ENCODE data around the gene MLX.
"Not testable (repeated sequence)": the region's sequence is repeated elsewhere in the genome, so short reads cannot be mapped to it uniquely, and the experiment has no call there.

The MLX gene

DNA sequence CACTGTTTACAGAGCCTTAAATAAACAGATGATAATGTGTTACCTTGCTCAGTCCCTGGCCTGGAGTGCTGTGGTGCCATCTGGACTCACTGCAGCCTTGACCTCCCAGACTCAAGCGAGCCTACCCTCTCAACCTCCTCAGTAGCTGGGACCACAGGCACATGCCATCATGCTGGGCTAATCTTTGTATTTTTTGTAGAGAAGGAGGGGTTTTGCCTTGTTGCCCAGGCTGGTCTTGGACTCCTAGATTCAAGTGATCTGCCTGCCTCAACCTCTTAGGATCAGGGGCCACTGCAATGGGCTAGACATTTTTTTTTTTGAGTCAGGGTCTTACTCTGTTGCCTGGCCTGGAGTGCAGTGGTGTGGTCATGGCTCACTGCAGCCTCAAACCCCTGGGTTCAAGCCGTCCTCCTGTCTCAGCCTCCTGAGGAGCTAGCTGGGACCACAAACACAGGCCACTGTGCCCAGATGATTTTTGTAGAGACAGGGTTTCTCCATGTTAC is 35.9 kb upstream of the MLX start:
- Mint-ChIP-seq H3K27ac (peak overlapping the region; percentile 75), H3K9me3 (no peaks in the 10 kb centered on the region), H3K36me3 (no peaks in the 10 kb centered on the region), H3K27me3 (no peaks in the 10 kb centered on the region), H3K4me3 (no peak overlapping the region), H3K4me1 (peaks cover 41% of the 10 kb centered on the region)
- no peak for ATAC-seq

DNA sequence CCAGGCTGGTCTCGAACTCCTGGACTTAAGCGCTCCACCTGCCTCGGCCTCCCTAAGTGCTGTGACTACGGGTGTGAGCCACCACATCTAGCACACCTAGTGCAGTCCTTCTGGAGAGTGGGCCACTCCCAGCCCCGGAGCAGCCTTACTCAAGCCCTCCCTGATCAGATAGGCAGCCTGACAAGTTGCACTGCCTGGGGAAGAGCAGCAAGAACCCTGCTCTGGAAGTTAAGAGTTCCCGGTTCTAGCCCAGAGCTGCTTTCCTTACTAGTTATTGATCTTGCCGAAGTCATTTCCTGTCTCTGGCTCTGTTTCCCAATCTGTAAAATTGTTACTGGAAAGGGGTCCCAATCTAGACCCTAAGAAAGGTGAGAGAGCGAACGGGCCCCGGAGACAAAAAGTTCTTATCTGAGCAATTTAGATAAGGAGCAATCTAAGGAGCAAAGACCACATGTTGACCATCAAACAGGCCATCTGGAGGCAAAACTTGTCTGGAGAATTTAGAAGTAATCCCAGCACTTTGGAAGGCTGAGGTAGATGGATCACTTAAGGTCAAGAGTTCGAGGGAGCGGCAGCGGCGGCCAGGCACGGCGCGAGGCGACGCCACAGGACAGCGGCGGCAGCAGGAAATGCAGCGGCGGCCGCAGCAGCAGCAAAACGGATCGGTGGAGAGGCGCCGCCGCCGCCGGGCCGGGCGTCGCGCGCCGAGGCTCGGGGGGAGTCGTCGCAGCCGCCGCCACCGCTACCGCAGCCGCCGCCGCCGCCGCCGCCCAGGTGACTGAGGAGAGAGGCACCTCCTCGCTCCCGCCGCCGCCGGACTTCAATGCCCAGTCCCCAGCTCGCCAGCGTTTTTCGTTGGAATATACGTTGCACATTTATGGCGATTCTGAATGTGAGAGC is 35.2 kb upstream of the MLX start:
- no peaks in the 10 kb centered on the region for H3K9me3 Mint-ChIP-seq
- H3K27me3 Mint-ChIP-seq = no peaks in the 10 kb centered on the region
- H3K4me3 Mint-ChIP-seq = peak overlapping the region; percentile 79
- H3K27ac Mint-ChIP-seq = peak overlapping the region; percentile 75
- peak; percentile 28 for ATAC-seq
- no peaks in the 10 kb centered on the region for H3K36me3 Mint-ChIP-seq
- H3K4me1 Mint-ChIP-seq = peaks cover 45% of the 10 kb centered on the region

DNA sequence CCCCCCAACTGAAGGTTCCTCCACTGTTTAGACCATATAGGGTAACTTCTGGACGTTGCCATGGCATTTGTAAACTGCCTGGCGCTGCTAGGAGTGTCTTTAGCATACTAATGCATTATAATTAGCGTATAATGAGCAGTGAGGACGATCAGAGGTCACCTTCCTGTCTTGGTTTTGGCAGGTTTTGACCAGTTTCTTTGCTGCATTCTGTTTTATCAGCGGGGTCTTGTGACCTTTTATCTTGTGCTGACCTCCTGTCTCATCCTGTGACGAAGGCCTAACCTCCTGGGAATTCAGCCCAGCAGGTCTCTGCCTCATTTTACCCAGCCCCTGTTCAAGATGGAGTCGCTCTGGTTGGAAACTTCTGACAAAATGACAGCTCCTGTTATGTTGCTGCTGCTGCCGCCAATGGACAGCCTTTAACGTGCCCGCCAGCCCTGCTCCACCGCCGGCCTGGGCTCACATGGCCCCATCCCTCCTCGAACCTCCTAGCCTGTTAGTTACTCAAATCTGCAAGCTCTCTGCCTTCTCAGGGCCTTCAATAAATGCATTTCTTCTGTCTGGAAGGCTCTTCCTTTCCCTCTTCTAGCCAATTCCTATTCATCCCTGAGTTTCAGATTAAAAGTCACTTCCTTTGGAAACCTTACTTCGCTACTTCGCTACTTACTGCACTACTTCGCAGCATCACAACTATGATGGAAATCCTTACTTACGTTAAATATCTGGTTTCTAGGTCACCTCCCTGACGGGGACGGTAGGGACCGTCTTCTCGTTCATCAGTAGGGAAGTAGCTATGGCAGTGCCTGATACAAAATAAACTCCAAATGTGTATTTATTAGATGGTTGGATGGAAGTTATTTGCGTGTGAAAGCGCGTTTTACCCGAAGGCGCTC is 31.5 kb upstream of the MLX start:
- Mint-ChIP-seq H3K27me3 (no peaks in the 10 kb centered on the region), H3K9me3 (no peaks in the 10 kb centered on the region), H3K27ac (peak overlapping the region; percentile 89), H3K4me3 (peak overlapping the region; percentile 89), H3K36me3 (peaks cover 19% of the 10 kb centered on the region), H3K4me1 (peaks cover 44% of the 10 kb centered on the region)
- ATAC-seq = no peak

DNA sequence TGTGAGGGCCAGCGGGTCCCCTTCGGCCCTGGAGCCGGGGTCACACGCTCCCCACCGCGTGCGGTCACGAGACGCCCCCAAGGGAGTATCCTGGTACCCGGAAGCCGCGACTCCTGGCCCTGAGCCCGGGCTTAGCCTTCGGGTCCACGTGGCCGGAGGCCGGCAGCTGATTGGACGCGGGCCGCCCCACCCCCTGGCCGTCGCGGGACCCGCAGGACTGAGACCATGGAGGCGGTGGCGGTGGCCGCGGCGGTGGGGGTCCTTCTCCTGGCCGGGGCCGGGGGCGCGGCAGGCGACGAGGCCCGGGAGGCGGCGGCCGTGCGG is 30.9 kb upstream of the MLX start, which contains the start of gene NAGLU:
TSS of gene NAGLU (plus strand) at position 194 of the 324 bp plus-strand sequence. CDS start at position 226, 32 bp downstream.
- peaks cover 25% of the 10 kb centered on the region for H3K36me3 Mint-ChIP-seq
- no peaks in the 10 kb centered on the region for H3K9me3 Mint-ChIP-seq
- peak; percentile 98 for ATAC-seq
- H3K27me3 Mint-ChIP-seq = no peaks in the 10 kb centered on the region
- peak within 1 kb of the TSS; percentile 95 for H3K4me3 Mint-ChIP-seq
- peaks cover 38% of the 10 kb centered on the region for H3K4me1 Mint-ChIP-seq
- H3K27ac Mint-ChIP-seq = peak within 1 kb of the TSS; percentile 89

DNA sequence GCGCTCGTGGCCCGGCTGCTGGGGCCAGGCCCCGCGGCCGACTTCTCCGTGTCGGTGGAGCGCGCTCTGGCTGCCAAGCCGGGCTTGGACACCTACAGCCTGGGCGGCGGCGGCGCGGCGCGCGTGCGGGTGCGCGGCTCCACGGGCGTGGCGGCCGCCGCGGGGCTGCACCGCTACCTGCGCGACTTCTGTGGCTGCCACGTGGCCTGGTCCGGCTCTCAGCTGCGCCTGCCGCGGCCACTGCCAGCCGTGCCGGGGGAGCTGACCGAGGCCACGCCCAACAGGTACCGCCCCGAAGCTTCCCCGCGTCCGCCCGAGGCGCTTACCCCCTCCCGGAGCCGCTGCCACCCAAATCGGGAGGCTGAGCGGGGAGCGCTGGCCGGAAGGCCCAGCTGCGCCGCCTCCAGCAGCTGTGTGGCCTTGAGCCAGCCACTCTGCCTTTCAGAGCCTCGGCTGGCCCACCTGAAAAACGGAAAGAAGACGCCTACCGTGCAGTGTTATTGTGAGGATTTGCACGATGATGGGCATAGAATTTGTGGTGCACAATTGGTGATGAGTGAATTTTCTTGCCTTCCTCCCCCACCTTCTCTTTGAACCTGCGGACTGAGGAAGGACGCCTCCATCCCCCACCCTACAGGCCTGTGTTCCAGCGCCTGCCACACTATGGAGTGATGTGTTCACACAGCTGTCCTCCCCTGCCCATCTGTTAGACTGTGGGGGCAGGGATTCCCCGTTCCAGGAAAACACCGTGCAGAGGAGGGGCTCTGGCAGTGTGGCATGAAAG is 30.3 kb upstream of the MLX start:
- H3K27me3 Mint-ChIP-seq = no peaks in the 10 kb centered on the region
- H3K36me3 Mint-ChIP-seq = peaks cover 31% of the 10 kb centered on the region
- H3K27ac Mint-ChIP-seq = peak overlapping the region; percentile 89
- peak; percentile 87 for ATAC-seq
- no peaks in the 10 kb centered on the region for H3K9me3 Mint-ChIP-seq
- peaks cover 32% of the 10 kb centered on the region for H3K4me1 Mint-ChIP-seq
- peak overlapping the region; percentile 95 for H3K4me3 Mint-ChIP-seq

DNA sequence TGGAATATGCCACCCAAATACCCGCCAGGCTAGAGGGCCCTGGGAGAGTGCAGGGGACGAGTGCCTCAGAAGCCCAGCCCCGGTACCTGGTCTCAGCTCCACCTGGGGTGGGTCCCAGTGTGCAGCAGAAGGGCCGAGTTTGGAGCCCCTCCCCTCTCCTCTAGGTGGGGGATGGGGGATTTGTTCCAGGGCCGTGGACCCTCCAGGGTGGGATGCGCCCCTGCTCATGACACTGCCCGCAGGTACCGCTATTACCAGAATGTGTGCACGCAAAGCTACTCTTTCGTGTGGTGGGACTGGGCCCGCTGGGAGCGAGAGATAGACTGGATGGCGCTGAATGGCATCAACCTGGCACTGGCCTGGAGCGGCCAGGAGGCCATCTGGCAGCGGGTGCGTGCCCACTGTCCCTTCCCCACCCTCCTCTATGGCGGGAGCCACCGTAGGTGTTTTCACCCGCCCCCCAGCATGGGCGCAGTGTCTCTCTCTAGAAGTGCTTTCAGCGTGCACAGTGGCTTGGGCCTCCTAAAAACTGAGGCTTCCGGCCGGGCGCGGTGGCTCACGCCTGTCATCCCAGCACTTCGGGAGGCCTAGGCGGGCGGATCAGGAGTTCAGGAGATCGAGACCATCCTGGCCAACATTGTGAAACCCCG is 29.6 kb upstream of the MLX start:
- peaks cover 31% of the 10 kb centered on the region for H3K36me3 Mint-ChIP-seq
- H3K9me3 Mint-ChIP-seq = no peaks in the 10 kb centered on the region
- no peak for ATAC-seq
- peak overlapping the region; percentile 89 for H3K27ac Mint-ChIP-seq
- H3K4me1 Mint-ChIP-seq = peaks cover 28% of the 10 kb centered on the region
- peak overlapping the region; percentile 95 for H3K4me3 Mint-ChIP-seq
- no peaks in the 10 kb centered on the region for H3K27me3 Mint-ChIP-seq

DNA sequence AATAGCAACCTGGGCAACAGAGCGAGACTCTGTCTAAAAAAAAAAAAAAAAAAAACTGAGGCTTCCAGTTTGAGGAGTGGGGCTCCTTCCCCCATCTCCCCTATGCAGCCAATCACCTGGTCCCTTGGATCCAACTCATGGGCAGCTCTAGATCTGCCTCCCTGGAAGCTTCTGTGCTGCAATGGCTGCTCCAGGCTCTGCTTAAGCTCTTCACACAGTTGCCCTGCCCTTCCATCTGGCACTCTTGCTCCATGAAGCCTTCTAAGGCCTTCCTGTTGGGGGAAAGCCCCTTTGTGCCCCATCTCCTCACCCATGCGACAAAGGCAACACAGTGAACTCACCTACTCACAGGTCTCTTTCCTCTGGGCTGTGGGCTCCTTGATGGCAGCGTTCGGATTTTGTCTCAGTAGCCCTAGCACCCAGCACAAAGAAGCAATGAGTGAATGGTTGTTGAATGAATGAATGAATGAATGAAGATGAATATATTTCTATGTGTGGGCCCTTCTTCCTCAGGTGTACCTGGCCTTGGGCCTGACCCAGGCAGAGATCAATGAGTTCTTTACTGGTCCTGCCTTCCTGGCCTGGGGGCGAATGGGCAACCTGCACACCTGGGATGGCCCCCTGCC is 29.0 kb upstream of the MLX start:
- ATAC-seq = no peak
- peak overlapping the region; percentile 68 for H3K4me3 Mint-ChIP-seq
- H3K27me3 Mint-ChIP-seq = no peaks in the 10 kb centered on the region
- no peaks in the 10 kb centered on the region for H3K9me3 Mint-ChIP-seq
- peaks cover 28% of the 10 kb centered on the region for H3K4me1 Mint-ChIP-seq
- peak overlapping the region; percentile 76 for H3K27ac Mint-ChIP-seq
- peaks cover 35% of the 10 kb centered on the region for H3K36me3 Mint-ChIP-seq

DNA sequence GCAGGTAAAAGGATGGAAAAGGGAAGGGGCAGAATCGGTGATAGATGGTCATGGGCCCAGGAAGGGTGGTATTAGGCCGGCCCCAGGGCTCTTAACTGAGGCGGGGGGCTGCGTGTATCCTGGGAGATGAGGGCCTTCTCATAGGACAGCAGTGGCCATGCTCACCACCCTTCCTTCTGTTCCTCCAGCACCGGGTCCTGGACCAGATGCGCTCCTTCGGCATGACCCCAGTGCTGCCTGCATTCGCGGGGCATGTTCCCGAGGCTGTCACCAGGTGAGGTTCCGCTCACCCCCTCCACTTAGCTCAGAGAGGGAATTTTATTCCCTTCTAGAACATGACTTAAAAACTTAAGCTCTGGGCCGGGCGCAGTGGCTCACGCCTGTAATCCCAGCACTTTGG is 28.4 kb upstream of the MLX start:
- no peak for ATAC-seq
- H3K27ac Mint-ChIP-seq = peak overlapping the region; percentile 76
- no peak overlapping the region for H3K4me3 Mint-ChIP-seq
- no peaks in the 10 kb centered on the region for H3K27me3 Mint-ChIP-seq
- peaks cover 28% of the 10 kb centered on the region for H3K4me1 Mint-ChIP-seq
- H3K36me3 Mint-ChIP-seq = peaks cover 40% of the 10 kb centered on the region
- no peaks in the 10 kb centered on the region for H3K9me3 Mint-ChIP-seq

DNA sequence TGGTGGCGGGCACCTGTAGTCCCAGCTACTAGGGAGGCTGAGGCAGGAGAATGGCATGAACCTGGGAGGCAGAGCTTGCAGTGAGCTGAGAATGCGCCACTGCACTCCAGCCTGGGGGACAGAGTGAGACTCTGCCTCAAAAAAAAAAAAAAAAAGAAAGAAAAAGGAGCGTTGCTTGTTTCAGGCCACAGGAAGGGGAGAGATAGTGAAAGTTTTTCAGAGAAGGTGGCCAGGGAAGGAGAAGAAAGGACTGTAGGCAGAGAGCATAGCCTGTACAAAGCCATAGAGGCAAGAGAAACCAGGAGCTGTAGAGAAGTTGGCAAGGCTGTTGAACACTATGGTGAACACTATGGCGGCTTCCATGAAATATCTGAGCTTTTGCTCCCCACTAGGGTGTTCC is 26.3 kb upstream of the MLX start:
- H3K4me3 Mint-ChIP-seq, H3K9me3 Mint-ChIP-seq, H3K27me3 Mint-ChIP-seq, ATAC-seq: not testable (repeated sequence)
- peaks cover 40% of the 10 kb centered on the region for H3K36me3 Mint-ChIP-seq
- H3K4me1 Mint-ChIP-seq = peaks cover 25% of the 10 kb centered on the region
- H3K27ac Mint-ChIP-seq = peak overlapping the region; percentile 14

DNA sequence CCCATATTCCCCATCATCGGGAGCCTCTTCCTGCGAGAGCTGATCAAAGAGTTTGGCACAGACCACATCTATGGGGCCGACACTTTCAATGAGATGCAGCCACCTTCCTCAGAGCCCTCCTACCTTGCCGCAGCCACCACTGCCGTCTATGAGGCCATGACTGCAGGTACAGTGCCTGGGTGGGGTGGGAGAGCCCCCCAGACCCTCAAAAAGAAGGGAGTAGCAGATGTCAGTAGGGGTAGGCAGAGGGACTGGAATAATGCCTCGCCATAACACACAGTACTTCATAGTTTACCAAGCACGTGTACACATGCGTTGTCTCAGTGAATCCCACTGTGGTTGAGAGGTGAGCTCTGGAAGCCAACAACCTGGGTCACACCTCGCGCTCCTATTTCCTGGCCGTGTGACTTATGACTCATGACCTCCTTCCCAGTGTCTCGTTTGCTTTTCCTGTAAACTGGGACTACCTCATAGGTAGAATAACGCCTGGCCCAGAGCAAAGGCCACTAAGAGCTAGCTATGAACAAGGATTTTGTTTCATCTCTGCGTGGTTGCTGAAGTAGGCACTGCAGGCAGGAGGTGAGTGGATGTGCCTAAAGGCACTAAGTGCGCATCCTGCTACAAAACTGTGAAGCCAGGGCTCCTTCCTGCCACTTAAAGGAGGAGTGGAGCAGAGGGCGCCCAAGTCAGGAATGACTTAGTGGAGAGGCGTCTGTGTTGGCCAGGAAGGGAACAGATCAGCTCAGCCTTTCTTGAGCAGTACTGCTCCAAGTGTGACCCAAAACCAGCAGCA is 25.7 kb upstream of the MLX start:
- Mint-ChIP-seq H3K4me1 (peaks cover 21% of the 10 kb centered on the region), H3K27ac (peak overlapping the region; percentile 14), H3K27me3 (no peaks in the 10 kb centered on the region), H3K4me3 (no peak overlapping the region), H3K9me3 (no peaks in the 10 kb centered on the region), H3K36me3 (peaks cover 40% of the 10 kb centered on the region)
- no peak for ATAC-seq

DNA sequence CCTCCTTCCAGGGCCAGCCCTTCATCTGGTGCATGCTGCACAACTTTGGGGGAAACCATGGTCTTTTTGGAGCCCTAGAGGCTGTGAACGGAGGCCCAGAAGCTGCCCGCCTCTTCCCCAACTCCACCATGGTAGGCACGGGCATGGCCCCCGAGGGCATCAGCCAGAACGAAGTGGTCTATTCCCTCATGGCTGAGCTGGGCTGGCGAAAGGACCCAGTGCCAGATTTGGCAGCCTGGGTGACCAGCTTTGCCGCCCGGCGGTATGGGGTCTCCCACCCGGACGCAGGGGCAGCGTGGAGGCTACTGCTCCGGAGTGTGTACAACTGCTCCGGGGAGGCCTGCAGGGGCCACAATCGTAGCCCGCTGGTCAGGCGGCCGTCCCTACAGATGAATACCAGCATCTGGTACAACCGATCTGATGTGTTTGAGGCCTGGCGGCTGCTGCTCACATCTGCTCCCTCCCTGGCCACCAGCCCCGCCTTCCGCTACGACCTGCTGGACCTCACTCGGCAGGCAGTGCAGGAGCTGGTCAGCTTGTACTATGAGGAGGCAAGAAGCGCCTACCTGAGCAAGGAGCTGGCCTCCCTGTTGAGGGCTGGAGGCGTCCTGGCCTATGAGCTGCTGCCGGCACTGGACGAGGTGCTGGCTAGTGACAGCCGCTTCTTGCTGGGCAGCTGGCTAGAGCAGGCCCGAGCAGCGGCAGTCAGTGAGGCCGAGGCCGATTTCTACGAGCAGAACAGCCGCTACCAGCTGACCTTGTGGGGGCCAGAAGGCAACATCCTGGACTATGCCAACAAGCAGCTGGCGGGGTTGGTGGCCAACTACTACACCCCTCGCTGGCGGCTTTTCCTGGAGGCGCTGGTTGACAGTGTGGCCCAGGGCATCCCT is 23.5 kb upstream of the MLX start:
- H3K27me3 Mint-ChIP-seq = no peaks in the 10 kb centered on the region
- H3K27ac Mint-ChIP-seq = no peak overlapping the region
- no peak for ATAC-seq
- H3K4me1 Mint-ChIP-seq = peaks cover 9% of the 10 kb centered on the region
- H3K4me3 Mint-ChIP-seq = no peak overlapping the region
- H3K9me3 Mint-ChIP-seq = no peaks in the 10 kb centered on the region
- H3K36me3 Mint-ChIP-seq = peaks cover 34% of the 10 kb centered on the region

DNA sequence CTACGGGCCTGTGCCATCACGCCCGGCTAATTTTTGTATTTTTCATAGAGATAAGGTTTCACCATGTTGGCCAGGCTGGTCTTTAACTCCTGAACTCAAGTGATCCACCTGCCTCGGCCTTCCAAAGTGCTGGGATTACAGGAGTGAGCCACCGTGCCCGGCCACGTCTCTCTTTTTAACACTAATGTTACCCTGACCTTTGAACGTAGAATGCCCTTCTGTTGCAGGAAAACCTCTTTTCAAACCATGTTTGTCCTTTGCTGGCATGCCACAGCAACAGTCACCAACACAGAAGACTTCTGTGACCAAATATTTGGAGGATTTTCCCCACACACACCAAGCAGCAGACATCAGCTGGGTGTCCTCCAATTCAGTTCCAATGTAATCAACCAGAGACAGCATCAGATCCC is 22.0 kb upstream of the MLX start:
- Mint-ChIP-seq H3K9me3 (no peaks in the 10 kb centered on the region), H3K4me1 (peaks cover 19% of the 10 kb centered on the region), H3K27ac (no peak overlapping the region), H3K4me3 (no peak overlapping the region), H3K36me3 (peaks cover 26% of the 10 kb centered on the region), H3K27me3 (no peaks in the 10 kb centered on the region)
- no peak for ATAC-seq
